Pancreas (tissue), 10 donors: Measurements from ENCODE around the gene CNTNAP5. TPM values are rescaled to one million over a fixed set of nuclear protein-coding genes. Genes with fewer than 3 reads are reported as not detected.

Source experiments
- ATAC-seq, 4 donors: fragments of 200-7000 bp; cut with Tn5 transposase; one replicate each; pipeline versions ENCODE4 v1.8.0 to v1.9.1; 2020; ENCODE audit warnings: mild to moderate bottlenecking in 4 of 4, moderate library complexity in 4 of 4
- DNase-seq, 6 donors: peaks; one replicate each; pipeline ENCODE4 v3.0.0-alpha.2; 2020
- FAIRE-seq: peaks from 2 replicates; lab custom pipeline; 2012; peaks lifted over from hg19 to GRCh38; lab: Jason Lieb, UNC
- H3K27ac ChIP-seq, 4 donors: fragments of 200-600 bp; sonication (generic); 1 replicate in 3 of 4; 2 replicates in 1 of 4; pipeline versions ENCODE4 v1.5.0 to v1.8.0; 2020
- H3K27me3 ChIP-seq, 4 donors: fragments of 200-600 bp; one replicate each; pipeline ENCODE4 v1.8.0; 2021
- H3K36me3 ChIP-seq, 3 donors: fragments of 200-600 bp; sonication (generic) in 1 of 3; one replicate each; pipeline versions ENCODE4 v1.5.0 to v1.8.0; 2020 to 2021
- H3K4me1 ChIP-seq, 3 donors: fragments of 200-600 bp; one replicate each; pipeline ENCODE4 v1.8.0; 2021
- H3K4me3 ChIP-seq, 4 donors: fragments of 200-600 bp; sonication (generic) in 2 of 4; one replicate each; pipeline versions ENCODE4 v1.5.0 to v1.8.0; 2020 to 2021
- H3K9me3 ChIP-seq, 4 donors: fragments of 200-600 bp; one replicate each; pipeline ENCODE4 v1.8.0; 2021
- WGBS, 2 donors: extraction: QIAGEN DNeasy Blood & Tissue Kit; methylation state at CpG; one replicate each; pipeline ENCODE4 v1.1.7; 2013; 5-methylcytosine and 5-hydroxymethylcytosine counted together
- intact Hi-C, 3 donors: fragments of 100-400 bp; cut with DNase I; formaldehyde crosslinking; loops; one replicate each; pipeline versions ENCODE4 v1.11.1 to v1.14.2; 2022
- polyA plus RNA-seq, 2 donors: library from polyadenylated mRNA; stranded (reverse); fragments of 200-250 nt; gene quantifications; one replicate each; pipeline ENCODE4 v1.2.3, GENCODE V29; 2013
- total RNA-seq, 6 donors: library from RNA; stranded (reverse); fragmentation: NEBNext Ultra II Directional in 4 of 6; extraction: Animal tissue kit (Norgen Biotek cat#: 25700) in 4 of 6; gene quantifications; one replicate each; pipeline versions ENCODE4 v1.2.1 to v1.2.4, GENCODE V29; 2021 to 2023
- TF ChIP-seq, protein P1 (sequence below), 4 donors: fragments of 200-600 bp; sonication (generic) in 3 of 4; IDR thresholded peaks; one replicate each; pipeline versions ENCODE4 v1.5.0 to v1.8.0; 2021; ENCODE audit warnings: antibody characterized with exemption in 4 of 4
- donor health status: healthy with polysubstance abuse.
- donor health status: DM: no; HTN: no; CAD: no; lungs with moderate emphysema.
- donor health status: DM: no; HTN: no; CAD: no.
- donor health status: control.
- donor health status: control.
- donor health status: Bipolar disorder and iron deficiency.
- donor health status: DM: yes; HTN: yes; CAD: no.
- donor health status: DM: no; HTN: no; CAD: no.
- donor health status: DM: no; HTN: no; CAD: no.
- donor health status: DM: yes; HTN: yes; CAD: no.

The CNTNAP5 gene
- total and polyA plus RNA-seq, 8 donors: 0.05 to 0.43 (median 0.12) TPM

DNA sequence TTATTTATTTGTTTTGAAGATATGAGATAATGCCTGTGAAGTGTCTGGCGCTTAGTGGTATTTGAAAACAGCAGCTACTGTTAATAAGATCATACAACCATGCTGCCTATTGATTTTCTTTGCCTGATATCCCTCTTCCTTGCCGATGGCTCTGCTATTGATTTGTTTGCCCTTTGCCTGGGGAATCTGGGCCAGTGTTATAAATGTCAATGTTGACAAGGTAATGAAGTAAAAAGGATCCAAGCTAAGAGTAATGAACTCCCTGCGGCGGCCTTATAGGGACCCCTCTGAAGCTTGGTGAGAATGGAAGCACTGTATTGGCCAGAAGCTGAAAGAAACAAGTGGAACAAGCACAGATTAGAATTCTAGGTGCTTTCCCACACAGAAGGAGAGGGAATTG lies 854.6 kb downstream of the CNTNAP5 start:
- Histone ChIP-seq H3K27me3 (no peaks in the 10 kb centered on the region), H3K4me3 (no peak overlapping the region), H3K4me1 (peaks cover 0 to 6% (median 0%) of the 10 kb centered on the region in 3 donors), H3K36me3 (no peaks in the 10 kb centered on the region), H3K27ac (no peak overlapping the region), H3K9me3 (no peaks in the 10 kb centered on the region)
- WGBS, 2 donors: 15 to 17% methylated on average over 4 of the region's 4 CpGs
- intact Hi-C loops: no loop called here
- peak in 2 of 4 donors; percentile 38 to 69 for ATAC-seq
- TF ChIP-seq, protein P1, sequence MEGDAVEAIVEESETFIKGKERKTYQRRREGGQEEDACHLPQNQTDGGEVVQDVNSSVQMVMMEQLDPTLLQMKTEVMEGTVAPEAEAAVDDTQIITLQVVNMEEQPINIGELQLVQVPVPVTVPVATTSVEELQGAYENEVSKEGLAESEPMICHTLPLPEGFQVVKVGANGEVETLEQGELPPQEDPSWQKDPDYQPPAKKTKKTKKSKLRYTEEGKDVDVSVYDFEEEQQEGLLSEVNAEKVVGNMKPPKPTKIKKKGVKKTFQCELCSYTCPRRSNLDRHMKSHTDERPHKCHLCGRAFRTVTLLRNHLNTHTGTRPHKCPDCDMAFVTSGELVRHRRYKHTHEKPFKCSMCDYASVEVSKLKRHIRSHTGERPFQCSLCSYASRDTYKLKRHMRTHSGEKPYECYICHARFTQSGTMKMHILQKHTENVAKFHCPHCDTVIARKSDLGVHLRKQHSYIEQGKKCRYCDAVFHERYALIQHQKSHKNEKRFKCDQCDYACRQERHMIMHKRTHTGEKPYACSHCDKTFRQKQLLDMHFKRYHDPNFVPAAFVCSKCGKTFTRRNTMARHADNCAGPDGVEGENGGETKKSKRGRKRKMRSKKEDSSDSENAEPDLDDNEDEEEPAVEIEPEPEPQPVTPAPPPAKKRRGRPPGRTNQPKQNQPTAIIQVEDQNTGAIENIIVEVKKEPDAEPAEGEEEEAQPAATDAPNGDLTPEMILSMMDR (IDR thresholded peaks at IDR 0.05): no peak
- FAIRE-seq: no peak
- DNase-seq: no peak

DNA sequence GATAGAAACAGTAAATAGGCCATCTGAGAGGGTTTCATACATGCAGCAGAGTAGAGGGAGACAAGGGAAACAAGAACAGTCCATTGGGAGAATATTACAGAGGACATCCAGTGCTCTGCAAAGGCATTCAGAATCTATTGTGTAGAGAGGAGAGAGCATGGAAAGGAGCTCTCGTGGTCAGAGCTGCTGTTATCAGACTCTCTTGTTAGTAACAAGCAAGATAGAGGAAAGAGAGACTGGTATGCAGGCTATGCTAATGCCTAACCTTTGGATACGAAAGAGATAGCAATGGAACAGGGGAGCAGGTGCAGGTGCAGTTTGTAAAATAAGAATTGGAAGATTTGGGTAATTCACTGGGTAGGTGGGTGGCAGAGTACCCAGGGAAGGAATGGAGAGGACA lies 855.9 kb downstream of the CNTNAP5 start:
- TF ChIP-seq, protein P1 (IDR thresholded peaks at IDR 0.05): no peak
- 30 to 31% methylated on average over 2 of the region's 2 CpGs for WGBS, 2 donors
- DNase-seq: no peak
- FAIRE-seq: no peak
- intact Hi-C loops: no loop called here
- no peaks in the 10 kb centered on the region for H3K27me3 ChIP-seq
- ATAC-seq: peak in 1 of 4 donors; percentile 35
- H3K4me3 ChIP-seq: no peak overlapping the region
- no peak overlapping the region for H3K27ac ChIP-seq
- peaks cover 0 to 3% (median 0%) of the 10 kb centered on the region in 3 donors for H3K4me1 ChIP-seq
- no peaks in the 10 kb centered on the region for H3K36me3 ChIP-seq
- no peaks in the 10 kb centered on the region for H3K9me3 ChIP-seq

DNA sequence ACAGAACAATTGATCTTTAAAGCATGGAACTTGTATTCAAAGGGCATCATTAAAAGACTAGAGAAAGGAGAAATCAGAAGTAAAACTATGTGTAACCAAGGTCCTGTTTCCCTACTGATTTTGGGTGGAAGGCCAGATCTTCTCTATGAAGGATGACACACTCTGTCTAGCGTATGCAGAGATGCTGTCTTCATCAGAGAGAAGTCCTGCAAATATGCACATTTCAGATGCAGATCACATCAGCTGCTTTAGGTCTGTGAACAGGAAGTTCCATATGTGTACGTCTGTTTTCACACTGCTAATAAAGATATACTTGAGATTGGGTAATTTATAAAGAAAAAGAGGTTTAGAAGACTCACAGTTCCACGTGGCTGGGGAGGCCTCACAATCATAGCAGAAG lies 857.3 kb downstream of the CNTNAP5 start:
- Histone ChIP-seq H3K4me1 (peaks cover 0 to 3% (median 0%) of the 10 kb centered on the region in 3 donors), H3K36me3 (no peaks in the 10 kb centered on the region), H3K27ac (no peak overlapping the region), H3K27me3 (no peaks in the 10 kb centered on the region), H3K4me3 (no peak overlapping the region), H3K9me3 (no peaks in the 10 kb centered on the region)
- FAIRE-seq: no peak
- WGBS, 2 donors: 80 to 91% methylated on average over 3 of the region's 3 CpGs
- DNase-seq: no peak
- TF ChIP-seq, protein P1 (IDR thresholded peaks at IDR 0.05): no peak
- no peak for ATAC-seq
- intact Hi-C loops: no loop called here

DNA sequence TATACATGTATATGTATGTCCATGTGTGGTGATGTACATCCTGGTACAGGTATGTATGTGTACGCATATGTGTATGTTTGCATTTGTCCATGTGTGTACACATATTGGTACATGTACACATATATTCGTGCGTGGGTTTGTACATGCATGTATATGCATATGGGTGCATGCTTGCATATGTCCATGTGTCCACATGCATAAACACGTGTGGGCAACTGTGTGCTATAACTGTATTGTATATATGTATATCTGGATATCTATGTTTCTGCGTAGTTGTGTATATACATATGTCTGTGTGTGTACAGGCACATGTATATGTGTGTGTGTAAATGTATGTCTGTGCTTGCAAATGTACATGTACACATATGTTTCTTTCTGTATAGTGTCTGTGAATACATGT lies 858.5 kb downstream of the CNTNAP5 start:
- WGBS, 2 donors: 92 to 94% methylated on average over 5 of the region's 5 CpGs
- no peaks in the 10 kb centered on the region for H3K36me3 ChIP-seq
- FAIRE-seq: no peak
- intact Hi-C loops: no loop called here
- TF ChIP-seq, protein P1 (IDR thresholded peaks at IDR 0.05): no peak
- no peaks in the 10 kb centered on the region for H3K9me3 ChIP-seq
- DNase-seq: no peak
- H3K27me3 ChIP-seq: no peaks in the 10 kb centered on the region
- ATAC-seq: no peak
- H3K4me1 ChIP-seq: peaks cover 0 to 3% (median 0%) of the 10 kb centered on the region in 3 donors
- no peak overlapping the region for H3K27ac ChIP-seq
- no peak overlapping the region for H3K4me3 ChIP-seq

DNA sequence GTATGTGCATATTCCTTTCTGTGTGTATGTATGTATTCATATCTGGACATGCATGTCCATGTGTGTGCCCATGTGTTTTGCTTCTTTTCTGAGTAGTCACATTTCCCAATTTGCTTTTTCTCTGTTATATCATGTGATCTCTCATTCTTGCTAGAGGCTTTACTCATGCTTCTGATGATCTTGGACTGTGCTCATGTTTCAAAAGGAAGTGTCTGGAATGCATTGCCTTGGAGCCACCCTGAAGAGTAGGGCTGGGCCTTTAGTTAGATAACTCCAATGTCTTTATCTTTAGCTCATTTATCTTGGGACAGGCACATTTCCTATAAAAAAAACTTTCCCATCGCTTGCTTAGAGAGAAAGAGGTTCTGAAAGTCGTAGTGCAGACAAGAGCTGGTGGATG lies 859.2 kb downstream of the CNTNAP5 start:
- H3K27ac ChIP-seq: no peak overlapping the region
- H3K4me3 ChIP-seq: no peak overlapping the region
- FAIRE-seq (no peak), ATAC-seq (no peak), DNase-seq (no peak)
- H3K36me3 ChIP-seq: no peaks in the 10 kb centered on the region
- TF ChIP-seq, protein P1 (IDR thresholded peaks at IDR 0.05): no peak
- no peaks in the 10 kb centered on the region for H3K27me3 ChIP-seq
- no peaks in the 10 kb centered on the region for H3K9me3 ChIP-seq
- H3K4me1 ChIP-seq: peaks cover 0 to 3% (median 0%) of the 10 kb centered on the region in 3 donors
- 73 to 83% methylated on average over 2 of the region's 2 CpGs for WGBS, 2 donors
- intact Hi-C loops: no loop called here
